HCT116 (cell line): ENCODE measurements around the gene NEO1. TPM values are rescaled to one million over a fixed set of nuclear protein-coding genes. Genes with fewer than 3 reads are reported as not detected.

Experiments used
- ATAC-seq: fragments of 200-7000 bp; cut with Tn5 transposase; 2 replicates; pipeline ENCODE4 v1.9.1; 2020; ENCODE audit warnings: mild to moderate bottlenecking, moderate library complexity
- BruUV-seq: library from RNA; stranded (reverse); fragments of 400-500 nt; replicated peaks from 2 replicates; lab custom pipeline; 2021; lab: Mats Ljungman, UMichigan
- CTCF ChIA-PET: fragments of 300-600 bp; sonication (Branson Sonifier 250); formaldehyde crosslinking; loops from one replicate; lab custom pipeline; 2021; ENCODE audit warnings: antibody characterized with exemption; lab: Charles Lee
- POLR2A ChIA-PET: fragments of 300-600, 350-600 bp; sonication (Branson Sonifier 250); formaldehyde crosslinking; loops from one replicate; lab custom pipeline; 2021; ENCODE audit warnings: antibody characterized with exemption; lab: Charles Lee
- RAD21 ChIA-PET, 2 experiments: fragments of 300-600 bp; sonication (Branson Sonifier 250); formaldehyde crosslinking; loops; one replicate each; lab custom pipeline; 2023; ENCODE audit warnings: low total read pairs in 2 of 2; ENCODE audit not compliant: uncharacterized antibody in 2 of 2, unreplicated experiment in 2 of 2, low non-redundant PET in 1 of 2; lab: Charles Lee
- DNase-seq: peaks from one replicate; pipeline ENCODE4 v3.0.0-alpha.2; 2010; ENCODE audit warnings: low read depth, low spot score
- H2AFZ ChIP-seq: fragments of 200-600 bp; shearing (Covaris generic), sonication (generic); 2 replicates; pipeline ENCODE4 v1.6.1; 2017; ENCODE audit warnings: low read depth, mixed run types, mixed read lengths, antibody characterized with exemption, low read length; ENCODE audit not compliant: poor library complexity, severe bottlenecking
- H3K27ac ChIP-seq: 2 replicates; pipeline ENCODE4 v1.5.1; 2012; ENCODE audit warnings: low read depth, low read length
- H3K27me3 ChIP-seq: fragments of 200-600 bp; sonication (generic); 2 replicates; pipeline ENCODE4 v1.6.1; 2016; ENCODE audit warnings: mixed run types, low read length, mixed read lengths; ENCODE audit not compliant: insufficient read depth
- H3K36me3 ChIP-seq, 2 experiments: fragments of 200-500 bp in 1 of 2; fragments of 200-600 bp in 1 of 2; sonication (Bioruptor generic) in 1 of 2; sonication (generic) in 1 of 2; 2 replicates each; pipeline versions ENCODE4 v1.5.1 to v1.6.1; 2014 to 2016; ENCODE audit warnings: low read length in 2 of 2, inconsistent platforms in 1 of 2, mixed read lengths in 1 of 2, mixed run types in 1 of 2; ENCODE audit not compliant: insufficient read depth in 2 of 2, control insufficient read depth in 1 of 2
- H3K4me1 ChIP-seq, 2 experiments: fragments of 200-600 bp in 1 of 2; sonication (generic) in 1 of 2; 2 replicates each; pipeline versions ENCODE4 v1.5.1 to v1.6.1; 2012 to 2017; ENCODE audit warnings: low read length in 2 of 2, inconsistent platforms in 1 of 2, mild to moderate bottlenecking in 1 of 2, mixed read lengths in 1 of 2, mixed run types in 1 of 2, moderate library complexity in 1 of 2; ENCODE audit not compliant: insufficient read depth in 2 of 2, control insufficient read depth in 1 of 2
- H3K4me2 ChIP-seq: fragments of 200-600 bp; sonication (generic); 2 replicates; pipeline ENCODE4 v1.6.1; 2017; ENCODE audit warnings: mixed run types, low read length, mixed read lengths
- H3K4me3 ChIP-seq, 2 experiments: fragments of 200-600 bp in 1 of 2; sonication (generic) in 1 of 2; replicated peaks in 1 of 2; 2 replicates each; pipeline ENCODE4 v1.5.1; 2011 to 2016; ENCODE audit warnings: low read length in 2 of 2, control low read depth in 1 of 2, low read depth in 1 of 2, mild to moderate bottlenecking in 1 of 2, mixed read lengths in 1 of 2, mixed run types in 1 of 2
- H3K79me2 ChIP-seq: fragments of 200-600 bp; sonication (generic); 2 replicates; pipeline ENCODE4 v1.6.1; 2017; ENCODE audit warnings: mild to moderate bottlenecking, mixed run types, low read length, moderate library complexity, mixed read lengths; ENCODE audit not compliant: insufficient read depth
- H3K9ac ChIP-seq: fragments of 200-600 bp; sonication (generic); 2 replicates; pipeline ENCODE4 v1.6.1; 2016; ENCODE audit warnings: low read length, mixed read lengths
- H3K9me2 ChIP-seq: fragments of 200-600 bp; sonication (generic), shearing (Covaris generic); 2 replicates; pipeline ENCODE4 v1.6.1; 2017; ENCODE audit warnings: mixed run types, mild to moderate bottlenecking, moderate library complexity; ENCODE audit not compliant: insufficient read depth
- H3K9me3 ChIP-seq, 2 experiments: fragments of 200-500 bp in 1 of 2; fragments of 200-600 bp in 1 of 2; sonication (Bioruptor generic) in 1 of 2; sonication (generic) in 1 of 2; 2 replicates each; pipeline ENCODE4 v1.6.1; 2014 to 2017; ENCODE audit warnings: low read length in 2 of 2, mixed read lengths in 2 of 2, inconsistent platforms in 1 of 2, low read depth in 1 of 2, mild to moderate bottlenecking in 1 of 2, mixed run types in 1 of 2, moderate library complexity in 1 of 2; ENCODE audit not compliant: control insufficient read depth in 1 of 2, insufficient read depth in 1 of 2
- H4K20me1 ChIP-seq: fragments of 200-600 bp; sonication (generic), shearing (Covaris generic); 2 replicates; pipeline ENCODE4 v1.6.1; 2017; ENCODE audit warnings: mixed run types, mild to moderate bottlenecking, moderate library complexity; ENCODE audit not compliant: insufficient read depth
- EZH2phosphoT487 ChIP-seq: fragments of 200-600 bp; IDR thresholded peaks from 2 replicates; pipeline ENCODE4 v1.6.1; 2018; ENCODE audit warnings: antibody characterized with exemption, borderline replicate concordance
- JUND ChIP-seq: IDR thresholded peaks from 2 replicates; pipeline ENCODE4 v1.6.1; 2012
- POLR2AphosphoS5 ChIP-seq: IDR thresholded peaks from 2 replicates; pipeline ENCODE4 v1.6.1; 2011; ENCODE audit warnings: mild to moderate bottlenecking, low read depth, low read length, moderate library complexity
- RAD21 ChIP-seq: IDR thresholded peaks from 2 replicates; pipeline ENCODE4 v1.6.1; 2012; ENCODE audit warnings: low read depth, mild to moderate bottlenecking
- SP1 ChIP-seq: IDR thresholded peaks from 2 replicates; pipeline ENCODE4 v1.6.1; 2012; ENCODE audit warnings: low read depth
- TCF7L2 ChIP-seq: IDR thresholded peaks from 2 replicates; pipeline ENCODE4 v1.7.0; 2011; ENCODE audit warnings: borderline replicate concordance, inconsistent platforms; ENCODE audit not compliant: insufficient read depth, insufficient read length; ENCODE audit errors: extremely low read depth
- ZFX ChIP-seq: fragments of 450-650 bp; IDR thresholded peaks from 2 replicates; pipeline ENCODE4 v1.6.1; 2017
- intact Hi-C: fragments of 100-400 bp; cut with micrococcal nuclease; formaldehyde crosslinking; loops from 2 replicates; pipeline ENCODE4 v1.10.0; 2022
- total RNA-seq: library from RNA; stranded (reverse); gene quantifications from one replicate; pipeline ENCODE4 v1.2.1, GENCODE V29; 2021; ENCODE audit not compliant: unreplicated experiment
- TF ChIP-seq, protein P1 (sequence below): IDR thresholded peaks from 2 replicates; pipeline ENCODE4 v1.6.1; 2011; ENCODE audit warnings: mild to moderate bottlenecking, low read length, moderate library complexity; ENCODE audit not compliant: insufficient replicate concordance; ENCODE audit errors: extremely low read depth
- TF ChIP-seq, protein P2 (sequence below): IDR thresholded peaks from 2 replicates; pipeline ENCODE4 v1.6.1; 2012

The NEO1 gene
- total RNA-seq, 1 experiment from 2014 or later: 30.0 TPM

- ATAC-seq (no peak), DNase-seq (no peak)
- no peak overlapping the region for H3K27ac ChIP-seq
- H3K4me1 ChIP-seq: no peaks in the 10 kb centered on the region
- H3K36me3 ChIP-seq: no peaks in the 10 kb centered on the region
- H3K4me3 ChIP-seq: no peak overlapping the region
- H4K20me1 ChIP-seq: no peaks in the 10 kb centered on the region
- no peaks in the 10 kb centered on the region for H3K9me3 ChIP-seq
- CTCF ChIA-PET: no interaction called here
- H2AFZ ChIP-seq: no peak overlapping the region
- no peak overlapping the region for H3K9ac ChIP-seq
- no peaks in the 10 kb centered on the region for H3K27me3 ChIP-seq
- H3K79me2 ChIP-seq: no peaks in the 10 kb centered on the region
- no peak overlapping the region for H3K4me2 ChIP-seq
- TF ChIP-seq RAD21 (no peak), EZH2phosphoT487 (no peak), ZFX (no peak), SP1 (no peak), POLR2AphosphoS5 (no peak), TCF7L2 (no peak), JUND (no peak)
- TF ChIP-seq, protein P1, sequence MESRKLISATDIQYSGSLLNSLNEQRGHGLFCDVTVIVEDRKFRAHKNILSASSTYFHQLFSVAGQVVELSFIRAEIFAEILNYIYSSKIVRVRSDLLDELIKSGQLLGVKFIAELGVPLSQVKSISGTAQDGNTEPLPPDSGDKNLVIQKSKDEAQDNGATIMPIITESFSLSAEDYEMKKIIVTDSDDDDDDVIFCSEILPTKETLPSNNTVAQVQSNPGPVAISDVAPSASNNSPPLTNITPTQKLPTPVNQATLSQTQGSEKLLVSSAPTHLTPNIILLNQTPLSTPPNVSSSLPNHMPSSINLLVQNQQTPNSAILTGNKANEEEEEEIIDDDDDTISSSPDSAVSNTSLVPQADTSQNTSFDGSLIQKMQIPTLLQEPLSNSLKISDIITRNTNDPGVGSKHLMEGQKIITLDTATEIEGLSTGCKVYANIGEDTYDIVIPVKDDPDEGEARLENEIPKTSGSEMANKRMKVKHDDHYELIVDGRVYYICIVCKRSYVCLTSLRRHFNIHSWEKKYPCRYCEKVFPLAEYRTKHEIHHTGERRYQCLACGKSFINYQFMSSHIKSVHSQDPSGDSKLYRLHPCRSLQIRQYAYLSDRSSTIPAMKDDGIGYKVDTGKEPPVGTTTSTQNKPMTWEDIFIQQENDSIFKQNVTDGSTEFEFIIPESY: no peak
- TF ChIP-seq, protein P2, sequence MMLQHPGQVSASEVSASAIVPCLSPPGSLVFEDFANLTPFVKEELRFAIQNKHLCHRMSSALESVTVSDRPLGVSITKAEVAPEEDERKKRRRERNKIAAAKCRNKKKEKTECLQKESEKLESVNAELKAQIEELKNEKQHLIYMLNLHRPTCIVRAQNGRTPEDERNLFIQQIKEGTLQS: no peak
- intact Hi-C loops: no loop called here
- RAD21 ChIA-PET: no interaction called here
- no TSS peak for BruUV-seq
- H3K9me2 ChIP-seq: no peaks in the 10 kb centered on the region
- POLR2A ChIA-PET: no interaction called here
Measured at GRCh38 chr15:73328981-73329380, 276.7 kb downstream of the NEO1 start.
